ENCODE results near the gene EIF4H.

Gene EIF4H

DNA sequence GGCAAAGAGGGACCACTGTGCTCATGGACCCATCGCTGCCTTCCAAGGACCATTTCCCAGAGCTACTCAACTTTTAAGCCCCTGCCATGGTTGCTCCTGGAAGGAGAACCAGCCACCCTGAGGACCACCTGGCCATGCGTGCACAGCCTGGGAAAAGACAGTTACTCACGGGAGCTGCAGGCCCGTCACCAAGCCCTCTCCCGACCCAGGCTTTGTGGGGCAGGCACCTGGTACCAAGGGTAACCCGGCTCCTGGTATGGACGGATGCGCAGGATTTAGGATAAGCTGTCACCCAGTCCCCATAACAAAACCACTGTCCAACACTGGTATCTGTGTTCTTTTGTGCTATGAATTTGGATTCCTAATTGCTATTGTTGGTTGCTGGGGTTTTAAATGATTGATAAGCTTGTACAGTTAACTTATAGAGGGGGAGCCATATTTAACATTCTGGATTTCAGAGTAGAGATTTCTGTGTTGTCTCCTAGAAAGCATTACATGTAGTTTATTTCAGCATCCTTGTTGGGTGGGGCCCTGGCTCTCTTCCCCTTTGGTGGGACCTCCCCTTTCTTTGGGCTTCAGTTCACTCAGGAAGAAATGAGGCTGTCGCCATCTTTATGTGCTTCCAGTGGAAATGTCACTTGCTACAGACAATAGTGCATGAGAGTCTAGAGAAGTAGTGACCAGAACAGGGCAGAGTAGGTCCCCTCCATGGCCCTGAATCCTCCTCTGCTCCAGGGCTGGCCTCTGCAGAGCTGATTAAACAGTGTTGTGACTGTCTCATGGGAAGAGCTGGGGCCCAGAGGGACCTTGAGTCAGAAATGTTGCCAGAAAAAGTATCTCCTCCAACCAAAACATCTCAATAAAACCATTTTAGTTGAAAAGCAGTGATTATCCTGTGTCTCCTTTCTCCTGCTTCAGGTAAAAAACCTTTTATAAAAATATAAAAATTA is 55.1 kb downstream of the EIF4H start:
- DNase-seq = no peak

GRCh38 chr7:74230446-74231231 is 56.5 kb downstream of the EIF4H start:
- DNase-seq = no peak

DNA sequence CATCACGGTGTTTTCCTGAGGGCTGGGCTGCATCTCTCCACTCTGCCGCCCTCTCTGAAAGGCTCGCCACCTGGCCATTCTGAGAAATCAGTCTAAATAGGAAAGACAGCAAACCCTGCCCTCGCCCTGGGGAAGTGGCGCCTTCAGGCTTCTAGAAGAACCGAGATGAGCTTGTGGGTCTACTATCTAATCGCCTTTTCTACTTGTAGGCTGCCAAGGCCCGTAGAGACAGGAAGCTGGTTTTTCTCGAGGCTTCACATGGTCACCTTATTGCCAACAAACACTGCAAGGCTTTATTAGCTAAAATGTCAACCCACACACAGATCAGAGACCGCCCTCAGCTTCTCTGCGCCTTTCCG is 57.1 kb downstream of the EIF4H start:
- no peak for DNase-seq

DNA sequence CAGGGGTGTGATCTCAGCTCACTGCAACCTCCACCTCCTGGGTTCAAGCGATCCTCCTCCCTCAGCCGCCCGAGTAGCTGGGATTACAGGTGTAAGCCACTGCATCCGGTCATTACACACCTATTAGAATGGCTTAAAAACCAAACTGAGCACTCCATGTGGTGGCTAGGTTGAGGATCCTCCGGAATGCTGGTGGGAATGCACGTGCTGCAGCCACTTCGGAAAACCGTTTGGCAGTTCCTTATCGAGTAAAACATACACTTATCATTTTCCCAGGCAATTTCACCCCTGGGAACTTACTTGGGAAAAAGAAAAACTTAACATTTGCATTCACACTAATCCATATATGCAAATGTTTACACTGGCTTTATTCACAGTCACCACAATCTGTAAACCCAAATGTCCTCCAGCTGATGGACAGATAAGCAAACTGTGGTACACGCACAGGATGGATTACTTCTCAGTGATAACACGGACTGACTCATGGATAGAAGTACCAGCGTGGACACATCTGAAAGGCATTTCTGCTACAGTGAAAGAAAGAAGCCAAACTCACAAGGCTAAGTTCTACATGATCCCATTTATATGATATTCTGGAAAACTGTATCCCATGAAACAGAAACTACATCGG is 59.6 kb downstream of the EIF4H start:
- no peak for DNase-seq

DNA sequence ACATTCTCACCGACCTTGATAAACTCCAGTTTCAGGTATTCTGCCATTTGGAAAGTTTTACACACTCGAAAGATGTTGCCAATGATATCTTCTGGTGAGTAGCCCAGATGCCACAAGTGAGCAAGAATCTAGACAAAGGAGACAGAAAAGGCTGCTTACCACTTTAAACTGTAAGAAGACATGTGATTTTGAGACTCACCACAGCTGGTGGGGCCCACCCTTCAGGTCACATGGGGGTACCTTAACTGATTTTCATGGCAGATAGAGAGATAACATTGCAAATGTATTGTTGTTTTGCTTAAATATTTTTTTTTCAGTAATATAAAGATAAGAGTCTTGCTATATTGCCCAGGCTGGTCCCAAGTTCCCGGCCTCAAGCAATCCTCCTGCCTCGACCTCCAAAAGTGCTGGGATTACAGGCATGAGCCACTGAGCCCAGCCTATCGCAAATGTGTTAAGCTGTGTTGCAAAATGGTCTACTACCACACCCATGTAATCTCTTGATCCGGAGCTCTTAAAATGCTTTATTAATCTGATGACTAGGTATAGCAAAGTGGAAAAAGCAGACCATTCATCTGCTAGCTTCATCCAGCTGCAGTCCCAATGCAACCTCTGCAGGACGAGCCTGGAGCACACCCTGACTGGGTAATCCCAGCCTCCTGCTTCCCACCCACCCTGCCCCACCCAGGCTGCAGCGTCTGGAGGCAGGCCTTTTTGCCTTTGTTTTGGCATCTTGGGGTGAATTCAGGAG is 61.5 kb downstream of the EIF4H start:
- no peak for DNase-seq

DNA sequence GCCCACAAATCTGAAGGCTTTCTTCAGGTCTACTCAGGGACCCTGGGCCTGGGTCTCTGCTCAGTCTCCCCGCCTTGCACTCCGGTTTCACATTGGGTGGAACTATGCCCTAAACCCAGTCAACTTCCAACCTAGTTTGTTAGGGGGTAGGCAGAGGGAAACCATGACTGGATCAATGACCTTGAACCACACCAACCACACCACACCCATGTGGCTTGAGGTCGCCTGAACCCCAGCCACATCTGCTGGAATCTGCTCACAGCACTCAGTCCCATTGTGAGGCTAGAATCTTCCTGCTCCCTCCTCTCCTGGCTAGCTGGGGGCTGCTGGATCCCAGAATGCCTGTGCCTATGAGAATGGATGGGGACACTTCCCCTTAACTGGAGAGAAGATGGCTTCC is 62.1 kb downstream of the EIF4H start:
- DNase-seq = no peak

DNA sequence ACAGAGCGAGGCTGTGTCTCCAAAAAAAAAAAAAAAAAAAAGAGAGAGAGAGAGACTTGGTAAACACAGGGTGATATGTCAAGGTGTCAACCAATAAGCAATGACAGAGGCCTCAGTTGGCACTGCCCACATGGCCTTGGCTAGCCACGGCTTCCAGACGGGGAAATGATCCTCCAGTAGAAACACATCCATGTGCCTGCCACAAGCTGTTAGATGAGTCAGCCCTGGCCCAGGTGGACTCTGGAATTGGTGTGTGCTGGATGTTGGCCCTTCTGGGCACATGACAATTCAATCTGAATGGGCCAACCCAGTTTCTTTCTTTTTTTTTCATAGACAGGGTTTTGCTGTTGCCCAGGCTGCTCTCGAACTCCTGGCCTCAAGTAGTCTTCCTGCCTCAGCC is 66.3 kb downstream of the EIF4H start:
- no peak for DNase-seq

DNA sequence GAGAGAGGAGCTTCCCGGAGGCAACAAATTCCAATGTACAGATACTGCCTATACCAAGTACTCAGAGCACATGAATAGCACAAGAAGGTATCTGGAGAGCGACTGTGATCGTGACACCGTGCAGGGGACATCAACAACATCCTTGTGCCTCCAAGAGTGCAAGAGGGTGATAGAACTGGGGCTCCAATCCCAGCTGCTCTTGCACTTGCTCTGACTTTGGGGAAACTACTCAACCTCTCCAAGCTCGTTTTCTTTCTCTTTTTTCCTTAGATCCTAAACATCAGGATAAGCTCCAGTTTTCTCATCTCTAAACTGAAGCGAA is 67.9 kb downstream of the EIF4H start:
- DNase-seq = no peak

DNA sequence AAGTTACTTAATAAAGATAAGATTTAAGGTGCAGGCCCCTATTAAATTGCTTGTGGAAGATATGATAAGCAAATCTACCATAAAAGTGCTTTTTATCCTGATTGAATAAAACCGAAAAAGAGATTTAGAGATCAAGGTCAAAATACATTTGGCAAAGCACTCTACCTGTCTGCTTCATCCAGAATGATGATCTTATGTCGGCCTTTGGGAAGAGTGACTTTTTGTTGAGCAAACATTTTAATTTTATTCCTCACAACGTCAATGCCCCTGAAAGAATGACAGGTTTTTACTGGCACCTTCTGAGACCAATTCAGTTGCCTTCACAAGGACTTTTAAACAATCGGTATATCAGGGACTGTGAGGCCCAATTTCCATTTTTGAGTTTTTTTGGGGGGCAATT is 72.3 kb downstream of the EIF4H start:
- no peak for DNase-seq
